Measurements from ENCODE around the gene VEPH1. TPM values are rescaled to one million over a fixed set of nuclear protein-coding genes. Genes with fewer than 3 reads are reported as not detected.

VEPH1 gene
- polyA plus RNA-seq, 1 of the 3 experiments (the other 2 are of a cell fraction), result 6.0 TPM

DNA sequence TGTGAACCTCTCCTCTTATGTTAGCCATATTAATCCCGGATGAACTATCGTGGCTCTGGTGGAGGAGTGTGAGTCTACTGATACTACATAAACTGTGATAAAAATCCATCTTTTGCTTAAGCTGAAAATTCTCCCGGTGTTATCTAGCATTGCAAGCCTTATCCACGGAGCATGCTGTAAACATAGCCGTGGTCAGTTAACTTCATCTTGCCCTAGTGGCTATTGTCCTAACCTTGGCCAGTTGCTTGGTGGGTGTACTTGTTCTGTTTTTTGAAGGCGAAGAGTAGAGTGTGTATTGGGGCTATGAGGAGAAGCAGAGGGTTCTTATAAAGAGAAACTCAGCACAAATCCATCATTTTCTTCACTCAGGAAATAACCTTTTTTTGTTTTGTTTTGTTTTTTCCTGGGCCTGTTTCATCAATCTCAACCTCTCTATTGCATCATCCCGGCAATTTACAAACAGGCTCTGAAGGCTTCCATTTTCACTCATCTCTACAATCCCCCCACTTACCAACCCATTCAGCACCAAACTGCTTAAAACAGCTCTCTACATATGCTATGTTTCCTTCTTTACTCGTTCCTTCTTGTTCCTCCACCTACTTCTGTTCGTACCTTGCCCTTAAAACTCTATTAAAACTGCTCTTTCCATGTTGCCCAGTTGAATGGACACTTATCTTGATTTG is 202.1 kb downstream of the VEPH1 start:
- H3K27me3 ChIP-seq (ENCODE audit: insufficient read depth), result no peaks in the 10 kb centered on the region
- no peak overlapping the region for H3K9ac ChIP-seq
- no peaks in the 10 kb centered on the region for H3K9me3 ChIP-seq
- no peak for DNase-seq
- no peaks in the 10 kb centered on the region for H3K4me1 ChIP-seq (ENCODE audit: control insufficient read depth in 1 of 2, insufficient read depth in 2 of 2, low read depth in 1 of 2, low read length in 1 of 2)
- WGBS (ENCODE audit: low lambda C conversion rate), result 91% methylated on average over 9 of the region's 9 CpGs
- H4K20me1 ChIP-seq (ENCODE audit: insufficient read depth), result no peaks in the 10 kb centered on the region
- no peaks in the 10 kb centered on the region for H3K9me2 ChIP-seq
- no peaks in the 10 kb centered on the region for H3F3A ChIP-seq (replicated peaks; ENCODE audit: insufficient read depth)
- H3K36me3 ChIP-seq (replicated peaks in 1 of 2; ENCODE audit: control insufficient read depth in 1 of 2, insufficient read depth in 2 of 2, low read length in 1 of 2), result peaks cover 0 to 4% of the 10 kb centered on the region in 2 experiments
- H2AFZ ChIP-seq (ENCODE audit: low read depth), result no peak overlapping the region
- POLR2A ChIA-PET, result no interaction called here
- no peak overlapping the region for H3K4me3 ChIP-seq (ENCODE audit: low read depth in 2 of 2, low read length in 1 of 2)
- CTCF ChIA-PET, result no interaction called here
- no peak for TF ChIP-seq RXRA (IDR thresholded peaks at IDR 0.05; ENCODE audit: borderline replicate concordance, low read depth)
- no peak for TF ChIP-seq REST (IDR thresholded peaks at IDR 0.05; ENCODE audit: low read depth, low read length)
- no peak for TF ChIP-seq RFX5 (IDR thresholded peaks at IDR 0.05; ENCODE audit: low read length)
- TF ChIP-seq MEF2A (IDR thresholded peaks at IDR 0.05; ENCODE audit: borderline replicate concordance, low read depth), result no peak
- TF ChIP-seq EP300 (IDR thresholded peaks at IDR 0.05; ENCODE audit: borderline replicate concordance in 1 of 2, low read depth in 1 of 2, low read length in 1 of 2), result no peak
- no peak for TF ChIP-seq GATA2 (CRISPR knock-in tag; IDR thresholded peaks at IDR 0.05)
- TF ChIP-seq SMC3 (IDR thresholded peaks at IDR 0.05; ENCODE audit: low read depth, low read length), result no peak
- TF ChIP-seq FOXM1 (IDR thresholded peaks at IDR 0.05; ENCODE audit: low read depth), result no peak
- no peaks in the 10 kb centered on the region for H3K79me2 ChIP-seq (ENCODE audit: insufficient read depth)
- H3K4me2 ChIP-seq, result no peak overlapping the region
- H3K27ac ChIP-seq (ENCODE audit: low read depth in 2 of 2, low read length in 1 of 2), result no peak overlapping the region

DNA sequence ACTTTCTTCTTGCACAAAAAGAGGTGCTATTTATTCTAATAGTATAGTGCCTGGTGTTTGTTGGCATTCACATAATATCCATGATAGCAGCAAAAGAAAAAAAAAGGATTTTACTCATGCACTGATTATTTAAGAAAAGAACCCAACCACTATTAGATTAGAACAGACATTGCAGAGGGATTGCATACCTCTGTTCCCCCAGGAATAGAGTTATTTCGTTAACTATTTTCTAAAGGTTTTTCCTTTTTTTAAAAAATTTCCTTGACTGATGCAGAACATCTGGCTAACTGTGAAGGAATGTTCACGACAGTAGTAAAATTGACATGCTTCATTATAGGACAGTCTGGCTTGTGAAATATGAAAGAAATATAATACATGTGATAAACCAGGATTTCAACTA is 203.1 kb downstream of the VEPH1 start:
- H3K4me1 ChIP-seq (ENCODE audit: control insufficient read depth in 1 of 2, insufficient read depth in 2 of 2, low read depth in 1 of 2, low read length in 1 of 2), result peaks cover 0 to under 1% of the 10 kb centered on the region in 2 experiments; a peak in 1 of 4 replicates
- H3K9ac ChIP-seq, result no peak overlapping the region
- POLR2A ChIA-PET, result no interaction called here
- 59% methylated on average over 2 of the region's 2 CpGs for WGBS (ENCODE audit: low lambda C conversion rate)
- no peak overlapping the region for H3K4me3 ChIP-seq (ENCODE audit: low read depth in 2 of 2, low read length in 1 of 2)
- DNase-seq, result no peak
- H3K79me2 ChIP-seq (ENCODE audit: insufficient read depth), result no peaks in the 10 kb centered on the region
- H3F3A ChIP-seq (replicated peaks; ENCODE audit: insufficient read depth), result no peaks in the 10 kb centered on the region
- no peak overlapping the region for H2AFZ ChIP-seq (ENCODE audit: low read depth)
- CTCF ChIA-PET, result interaction anchor here (1.2 kb wide), 1 partner anchor 66 kb away, joined by 3 read pairs; no protein-coding TSS in a partner anchor
- no peaks in the 10 kb centered on the region for H4K20me1 ChIP-seq (ENCODE audit: insufficient read depth)
- H3K27ac ChIP-seq (ENCODE audit: low read depth in 2 of 2, low read length in 1 of 2), result no peak overlapping the region
- H3K9me2 ChIP-seq, result no peaks in the 10 kb centered on the region
- no peak for TF ChIP-seq REST (IDR thresholded peaks at IDR 0.05; ENCODE audit: low read depth, low read length)
- no peak for TF ChIP-seq FOSL2 (IDR thresholded peaks at IDR 0.05; ENCODE audit: borderline replicate concordance, low read depth)
- TF ChIP-seq EP300 (IDR thresholded peaks at IDR 0.05; ENCODE audit: borderline replicate concordance in 1 of 2, low read depth in 1 of 2, low read length in 1 of 2), result no peak
- H3K27me3 ChIP-seq (ENCODE audit: insufficient read depth), result no peaks in the 10 kb centered on the region
- H3K9me3 ChIP-seq, result no peaks in the 10 kb centered on the region
- H3K4me2 ChIP-seq, result no peak overlapping the region
- no peaks in the 10 kb centered on the region for H3K36me3 ChIP-seq (replicated peaks in 1 of 2; ENCODE audit: control insufficient read depth in 1 of 2, insufficient read depth in 2 of 2, low read length in 1 of 2)

All from SK-N-SH (cell line).